HFF-Myc (cell line): Measurements from ENCODE around the gene LMNA.

Experiments used
- DNase-seq: peaks from one replicate; pipeline ENCODE4 v3.0.0-alpha.2; 2011; ENCODE audit warnings: low read depth; ENCODE audit errors: extremely low read depth
- H3K4me3 ChIP-seq: replicated peaks from 2 replicates; pipeline ENCODE4 v1.5.1; 2011; ENCODE audit warnings: low read depth, mild to moderate bottlenecking, control low read depth, low read length
- TF ChIP-seq, protein P1 (sequence below): IDR thresholded peaks from 2 replicates; pipeline ENCODE4 v1.5.1; 2012; ENCODE audit warnings: mild to moderate bottlenecking, low read depth, low read length, control low read depth; ENCODE audit errors: missing control alignments

The LMNA gene

DNA sequence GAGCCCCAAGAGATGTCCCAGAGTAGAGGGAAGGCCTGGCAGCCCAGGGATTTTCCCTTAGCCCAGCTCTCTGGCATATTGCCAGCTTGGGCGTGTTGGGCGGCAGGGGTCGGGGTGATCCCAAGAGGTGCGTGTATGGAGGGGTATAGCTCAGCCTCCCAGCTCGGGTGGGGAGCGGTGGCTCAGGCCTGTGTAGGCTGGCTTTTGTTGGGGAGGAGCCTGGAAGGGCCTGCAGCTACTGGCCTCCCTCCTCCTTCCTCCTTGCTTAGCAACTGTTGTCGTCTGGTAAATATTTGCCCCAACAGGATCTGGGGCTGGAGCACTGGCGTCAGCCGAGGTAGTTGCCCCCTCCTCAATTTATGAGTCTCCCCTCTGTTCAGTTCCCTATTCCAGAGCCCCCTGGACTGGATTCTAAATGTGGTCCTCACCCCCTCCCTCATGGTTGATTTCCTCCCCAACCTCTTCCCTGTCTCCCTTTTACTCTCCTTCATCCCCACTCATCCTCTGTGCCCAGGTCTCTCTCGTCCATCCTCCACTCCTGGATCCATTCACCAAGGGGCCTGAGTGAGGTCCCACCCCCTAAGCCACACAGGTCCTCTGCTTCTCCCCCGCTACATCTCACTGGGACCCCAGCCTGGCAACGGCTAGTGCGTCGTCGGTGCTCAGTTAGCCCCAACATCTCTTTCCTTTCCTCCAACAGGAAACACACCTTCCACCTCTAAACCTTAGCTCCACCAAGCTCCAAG, 10.3 kb upstream of the LMNA start:
- TF ChIP-seq, protein P1, sequence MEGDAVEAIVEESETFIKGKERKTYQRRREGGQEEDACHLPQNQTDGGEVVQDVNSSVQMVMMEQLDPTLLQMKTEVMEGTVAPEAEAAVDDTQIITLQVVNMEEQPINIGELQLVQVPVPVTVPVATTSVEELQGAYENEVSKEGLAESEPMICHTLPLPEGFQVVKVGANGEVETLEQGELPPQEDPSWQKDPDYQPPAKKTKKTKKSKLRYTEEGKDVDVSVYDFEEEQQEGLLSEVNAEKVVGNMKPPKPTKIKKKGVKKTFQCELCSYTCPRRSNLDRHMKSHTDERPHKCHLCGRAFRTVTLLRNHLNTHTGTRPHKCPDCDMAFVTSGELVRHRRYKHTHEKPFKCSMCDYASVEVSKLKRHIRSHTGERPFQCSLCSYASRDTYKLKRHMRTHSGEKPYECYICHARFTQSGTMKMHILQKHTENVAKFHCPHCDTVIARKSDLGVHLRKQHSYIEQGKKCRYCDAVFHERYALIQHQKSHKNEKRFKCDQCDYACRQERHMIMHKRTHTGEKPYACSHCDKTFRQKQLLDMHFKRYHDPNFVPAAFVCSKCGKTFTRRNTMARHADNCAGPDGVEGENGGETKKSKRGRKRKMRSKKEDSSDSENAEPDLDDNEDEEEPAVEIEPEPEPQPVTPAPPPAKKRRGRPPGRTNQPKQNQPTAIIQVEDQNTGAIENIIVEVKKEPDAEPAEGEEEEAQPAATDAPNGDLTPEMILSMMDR = no peak
- H3K4me3 ChIP-seq = peak overlapping the region; percentile 14; the same call in 1 of the 2 replicates
- DNase-seq = peak; percentile 90

DNA sequence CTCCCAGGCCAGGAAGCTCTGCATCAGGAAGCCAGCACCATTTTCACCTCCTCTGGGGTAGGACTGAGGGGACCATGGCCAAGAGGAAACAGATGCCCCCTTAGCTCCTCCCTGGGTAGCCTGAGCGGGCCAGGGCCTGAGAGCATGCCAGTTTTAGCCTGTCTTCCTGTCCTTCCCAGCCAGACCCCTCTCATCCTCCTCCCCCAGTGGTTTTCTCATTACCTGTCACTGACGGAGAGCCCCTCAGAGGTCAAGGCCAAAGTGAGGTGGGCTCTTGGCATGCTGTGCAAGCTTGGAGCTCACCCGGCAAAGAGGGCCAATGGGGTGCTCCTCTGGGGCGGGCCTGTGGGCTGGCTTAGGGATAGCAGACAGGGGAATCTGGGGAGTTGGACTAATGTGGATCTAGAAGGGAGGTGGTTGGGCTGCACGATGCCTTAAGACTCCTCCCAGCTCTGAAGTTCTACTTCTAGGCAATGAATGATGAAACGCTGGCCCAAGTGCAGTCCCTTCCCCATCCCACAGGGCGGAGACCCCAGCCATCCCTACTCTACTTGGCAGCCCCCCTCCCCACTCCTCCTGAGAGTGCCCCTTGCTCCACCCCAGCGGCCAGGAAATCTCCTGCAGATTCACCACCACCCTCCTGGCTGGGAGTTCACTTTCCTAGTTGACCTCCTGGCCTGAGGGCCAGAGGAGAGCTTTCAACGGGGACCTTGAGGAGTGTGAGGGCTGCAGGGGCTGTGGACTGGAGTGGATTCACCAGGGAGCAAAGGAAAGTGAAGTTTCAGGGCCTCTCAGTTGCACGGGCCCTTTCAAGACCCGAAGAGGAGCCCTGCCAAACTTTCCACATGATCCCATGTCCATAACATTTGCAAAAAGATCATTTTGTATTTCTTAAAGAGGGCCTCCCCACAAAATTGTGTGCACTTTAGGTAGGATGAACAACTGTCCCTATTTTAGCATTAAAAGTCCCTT, 9.4 kb upstream of the LMNA start:
- no peak for DNase-seq
- peak overlapping the region; percentile 29 for H3K4me3 ChIP-seq
- TF ChIP-seq, protein P1 = no peak

DNA sequence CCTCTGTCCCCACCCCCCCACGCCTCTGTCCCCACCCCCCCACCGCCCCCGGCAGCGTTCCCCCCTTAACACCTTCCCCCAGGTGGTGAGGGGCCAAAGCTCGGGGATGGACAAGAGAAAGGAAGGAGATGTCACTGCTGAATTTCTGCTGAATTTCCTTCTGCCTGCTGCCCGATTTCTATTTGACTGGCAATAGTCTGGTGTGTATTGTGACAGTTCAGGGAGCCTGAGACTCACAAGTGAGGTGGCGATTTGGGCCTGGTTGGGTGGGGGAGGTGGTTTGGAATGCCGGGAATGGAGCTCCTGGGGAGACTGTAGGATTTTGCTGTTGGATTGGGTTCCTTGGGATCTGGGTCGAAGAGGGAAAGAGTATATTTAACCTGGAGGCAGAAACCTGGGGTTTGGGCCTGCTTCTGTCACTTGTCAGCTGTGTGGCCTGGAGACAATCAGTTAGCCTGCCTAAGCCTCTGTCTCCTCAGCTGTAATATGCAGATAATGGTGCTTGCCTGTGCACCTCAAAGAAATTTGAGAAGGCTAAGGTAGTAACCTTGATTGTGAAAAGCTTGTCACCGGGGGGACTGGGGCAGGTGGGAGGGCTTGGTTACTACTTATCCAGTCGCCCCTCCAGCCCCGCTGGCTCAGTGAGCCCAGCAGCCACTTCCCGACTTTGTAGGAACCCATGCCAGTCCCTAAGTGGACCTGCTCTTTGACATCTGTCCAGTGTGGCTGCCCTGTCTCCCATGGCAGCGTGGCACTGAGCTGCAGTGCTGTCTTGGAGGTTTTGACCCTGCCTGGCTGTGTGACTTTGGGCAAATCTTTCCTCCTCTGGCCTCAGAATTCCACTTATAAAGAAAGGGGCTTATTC, 7.7 kb upstream of the LMNA start:
- TF ChIP-seq, protein P1 = no peak
- H3K4me3 ChIP-seq = peak overlapping the region; percentile 16; the same call in 1 of the 2 replicates
- no peak for DNase-seq

DNA sequence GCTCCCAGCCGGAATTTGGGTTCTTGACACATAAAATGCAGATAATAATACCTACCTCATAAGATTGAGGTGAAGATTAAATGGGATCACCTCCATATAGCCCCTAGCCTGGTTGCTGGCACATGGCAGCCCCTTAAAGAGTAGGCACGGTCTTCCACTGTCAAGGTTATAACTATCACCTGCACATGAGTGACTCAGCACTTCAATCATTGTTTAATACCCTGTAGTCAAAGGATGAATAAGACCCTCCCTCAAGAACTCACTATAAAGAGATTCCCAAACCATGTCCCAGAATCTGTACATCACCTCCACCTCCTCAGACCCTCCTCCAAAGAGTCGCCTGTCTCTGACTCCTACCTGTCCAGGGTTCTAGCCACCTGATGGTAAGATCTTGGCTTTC, 6.5 kb upstream of the LMNA start:
- no peak for DNase-seq
- H3K4me3 ChIP-seq = no peak overlapping the region
- TF ChIP-seq, protein P1 = no peak

DNA sequence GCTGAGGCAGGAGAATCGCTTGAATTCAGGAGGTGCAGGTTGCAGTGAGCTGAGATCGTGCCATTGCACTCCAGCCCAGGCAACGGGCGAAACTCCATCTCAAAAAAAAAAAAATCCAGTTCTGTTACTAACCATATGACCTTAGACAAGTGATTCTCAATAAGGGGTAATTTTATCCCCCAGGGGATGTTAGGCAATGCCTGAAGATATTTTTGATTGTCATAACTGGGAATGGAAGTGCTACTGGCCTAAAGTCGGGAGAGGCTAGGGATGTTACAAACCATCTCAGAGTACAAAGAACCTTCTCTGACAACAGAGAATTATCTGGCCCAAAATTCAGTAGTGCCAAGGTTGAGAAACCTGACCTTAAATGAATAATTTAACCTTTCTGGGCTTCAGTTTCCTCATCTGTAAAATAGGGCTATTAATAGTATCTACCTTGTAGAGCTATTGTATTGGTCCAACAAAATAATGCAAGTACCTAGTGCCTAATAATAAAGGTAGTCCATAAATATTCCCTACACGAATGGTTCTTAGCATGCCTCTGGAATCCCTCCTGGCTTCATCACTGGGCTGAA, 5.8 kb upstream of the LMNA start:
- DNase-seq = no peak
- TF ChIP-seq, protein P1 = no peak
- H3K4me3 ChIP-seq = no peak overlapping the region

DNA sequence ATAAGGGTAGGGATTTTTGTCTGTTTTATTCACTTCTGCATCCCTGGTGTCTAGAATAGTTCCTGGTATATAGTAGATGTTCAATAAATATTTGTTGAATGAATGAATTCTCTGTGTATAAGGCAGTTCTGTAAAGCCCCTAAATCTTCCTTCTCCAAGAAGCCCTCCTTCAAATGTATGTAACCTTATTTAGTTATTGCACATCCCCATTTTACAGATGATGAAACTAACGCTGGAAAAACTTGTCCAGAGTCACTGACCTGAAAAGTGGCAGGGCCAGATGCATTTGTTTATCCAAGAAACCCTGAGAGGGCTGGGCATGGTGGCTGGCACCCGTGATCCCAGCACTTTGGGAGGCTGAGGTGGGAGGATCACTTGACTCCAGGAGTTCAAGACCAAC, 4.3 kb upstream of the LMNA start:
- TF ChIP-seq, protein P1 = no peak
- H3K4me3 ChIP-seq = no peak overlapping the region
- DNase-seq = no peak
